ENCODE data around the gene ALG3.
A peak's percentile ranks its signal among the peaks of the same experiment; 100 is the strongest.

ALG3 gene

GRCh38 chr3:184259878-184260723 is 11.3 kb upstream of the ALG3 start:
- no peak for DNase-seq

- DNase-seq = no peak
These were observed 10.7 kb upstream of the ALG3 start for GRCh38 chr3:184259396-184259877.

GRCh38 chr3:184258926-184259325 is 10.2 kb upstream of the ALG3 start:
- DNase-seq = no peak

- DNase-seq = no peak
These were observed 8.5 kb upstream of the ALG3 start for GRCh38 chr3:184257083-184257915.

- no peak for DNase-seq
These were observed 6.7 kb upstream of the ALG3 start for GRCh38 chr3:184255291-184256039.

- peak; percentile 88 for DNase-seq
These were observed 1.5 kb upstream of the ALG3 start for GRCh38 chr3:184250167-184250828.

- peak; percentile 81 for DNase-seq
These were observed 827 bp upstream of the ALG3 start, which contains the start of gene EEF1AKMT4 for GRCh38 chr3:184249412-184250166. TSS of gene EEF1AKMT4 (plus strand) at chr3:184249672. CDS start at chr3:184249695, 23 bp downstream.

GRCh38 chr3:184242297-184242685 is 6.5 kb downstream of the ALG3 start:
- no peak for DNase-seq

GRCh38 chr3:184241447-184242296 is 7.1 kb downstream of the ALG3 start:
- no peak for DNase-seq

GRCh38 chr3:184241141-184241446 is 7.7 kb downstream of the ALG3 start:
- DNase-seq = no peak

GRCh38 chr3:184240384-184241140 is 8.2 kb downstream of the ALG3 start:
- no peak for DNase-seq

- no peak for DNase-seq
These were observed 9.1 kb downstream of the ALG3 start for GRCh38 chr3:184239708-184240107.

GRCh38 chr3:184239221-184239620 is 9.5 kb downstream of the ALG3 start:
- no peak for DNase-seq

- no peak for DNase-seq
These were observed 10.4 kb downstream of the ALG3 start for GRCh38 chr3:184238246-184238818.

- DNase-seq = no peak
These were observed 11.0 kb downstream of the ALG3 start for GRCh38 chr3:184237807-184238206.

- DNase-seq = no peak
These were observed 11.6 kb downstream of the ALG3 start for GRCh38 chr3:184237211-184237610.

GRCh38 chr3:184236636-184237035 is 12.1 kb downstream of the ALG3 start:
- DNase-seq = no peak

- DNase-seq = no peak
These were observed 12.7 kb downstream of the ALG3 start for GRCh38 chr3:184236033-184236410.

- no peak for DNase-seq
These were observed 13.3 kb downstream of the ALG3 start for GRCh38 chr3:184235381-184236032.
